T1000 (cell line): ENCODE results near the gene SLC23A2.
"Not testable (repeated sequence)": the region's sequence is repeated elsewhere in the genome, so short reads cannot be mapped to it uniquely, and the experiment has no call there.

ENCODE experiments used
- DNase-seq: peaks from one replicate; lab custom pipeline; 2025; ENCODE audit warnings: mixed read lengths; lab: John Stamatoyannopoulos, UW

Gene SLC23A2

GRCh38 chr20:4936392-4936850, 64.9 kb downstream of the SLC23A2 start:
- DNase-seq = no peak

- no peak for DNase-seq
These were observed 69.2 kb downstream of the SLC23A2 start for GRCh38 chr20:4932061-4932460.

DNA sequence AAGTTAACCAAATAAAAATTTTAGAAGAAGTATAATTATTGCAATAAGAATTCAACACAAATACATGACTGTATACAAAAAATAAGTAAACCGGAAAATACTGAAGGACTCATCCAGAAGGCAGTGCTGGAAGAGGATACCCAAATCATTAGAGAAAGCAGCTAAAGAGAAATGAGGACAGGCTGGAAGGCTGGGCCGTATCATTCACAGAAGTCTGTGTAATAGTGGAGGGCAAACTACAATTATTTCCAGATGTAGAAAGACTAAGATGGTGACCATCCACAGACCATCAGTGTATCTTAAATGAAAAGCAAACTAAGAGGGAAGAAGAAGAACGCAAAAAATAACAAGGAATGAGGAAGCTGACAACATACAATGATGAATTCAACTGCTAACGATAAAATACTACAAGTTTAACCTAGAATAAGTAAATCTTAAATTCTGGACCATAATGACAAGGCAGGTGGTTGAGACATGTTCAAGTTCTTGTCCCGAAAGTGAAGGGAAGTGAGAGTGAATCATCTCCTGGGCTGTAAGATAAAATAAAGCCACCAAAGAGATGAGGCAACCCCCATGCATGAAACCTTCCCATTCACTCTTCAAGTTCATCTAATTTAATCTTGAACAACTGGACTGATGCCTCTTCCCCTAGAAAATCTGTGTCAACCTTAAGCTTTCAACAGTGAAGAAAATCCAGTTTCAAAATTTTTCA, 71.5 kb downstream of the SLC23A2 start:
- DNase-seq = no peak

- no peak for DNase-seq
These were observed 74.7 kb downstream of the SLC23A2 start for GRCh38 chr20:4926531-4927156.

DNA sequence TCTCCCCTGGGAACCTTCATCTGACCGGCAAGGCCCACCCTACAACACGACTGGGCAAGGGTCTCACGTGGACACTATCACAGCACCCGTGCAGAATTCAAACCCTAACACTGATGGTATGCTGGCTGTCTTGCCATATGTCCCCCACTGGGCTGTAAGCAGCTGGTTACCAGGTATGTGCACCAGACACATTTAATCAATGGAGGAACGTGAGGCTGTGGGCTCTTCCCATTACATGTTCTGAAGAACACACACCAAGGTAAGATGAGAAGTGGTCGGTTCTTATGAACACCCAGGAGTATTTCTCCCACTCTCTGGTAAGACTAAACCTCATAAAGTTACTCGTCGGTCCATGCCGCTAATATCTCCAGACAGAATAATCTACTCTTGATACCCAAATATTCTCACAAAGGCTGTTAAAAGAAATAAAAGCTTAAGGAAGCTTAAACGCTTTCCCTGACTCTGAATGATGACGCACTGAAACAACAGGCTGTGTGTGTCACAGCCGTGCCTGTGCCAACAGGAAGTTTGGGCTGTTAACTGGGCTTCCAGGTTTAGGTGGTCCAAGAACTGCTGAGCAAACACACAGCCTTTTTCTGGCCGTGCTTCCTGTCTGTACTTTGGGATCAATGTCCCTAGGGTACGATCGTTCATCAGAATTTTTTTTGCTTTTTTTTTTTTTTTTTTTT, 75.3 kb downstream of the SLC23A2 start:
- no peak for DNase-seq

DNA sequence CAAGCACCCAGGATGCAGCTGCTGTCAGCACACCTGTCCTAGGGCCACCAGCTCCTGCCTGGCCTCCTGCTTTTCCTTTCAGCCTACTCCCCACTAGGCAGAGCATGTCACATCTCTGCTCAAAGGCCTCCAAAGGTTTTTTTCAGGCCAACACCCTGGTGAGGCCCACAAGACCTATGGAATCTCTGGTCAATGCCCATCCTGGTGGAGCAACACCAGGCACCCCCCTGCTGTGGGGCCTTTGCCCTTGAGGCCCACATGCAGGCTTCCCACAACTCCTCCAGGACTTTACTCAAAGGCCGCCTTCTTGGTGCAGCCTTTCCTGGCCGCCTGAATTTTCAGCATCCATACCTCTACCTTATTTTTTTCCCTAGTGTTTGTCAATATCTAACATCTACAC, 76.9 kb downstream of the SLC23A2 start:
- no peak for DNase-seq

- DNase-seq = no peak
These were observed 77.3 kb downstream of the SLC23A2 start for GRCh38 chr20:4924032-4924431.

DNA sequence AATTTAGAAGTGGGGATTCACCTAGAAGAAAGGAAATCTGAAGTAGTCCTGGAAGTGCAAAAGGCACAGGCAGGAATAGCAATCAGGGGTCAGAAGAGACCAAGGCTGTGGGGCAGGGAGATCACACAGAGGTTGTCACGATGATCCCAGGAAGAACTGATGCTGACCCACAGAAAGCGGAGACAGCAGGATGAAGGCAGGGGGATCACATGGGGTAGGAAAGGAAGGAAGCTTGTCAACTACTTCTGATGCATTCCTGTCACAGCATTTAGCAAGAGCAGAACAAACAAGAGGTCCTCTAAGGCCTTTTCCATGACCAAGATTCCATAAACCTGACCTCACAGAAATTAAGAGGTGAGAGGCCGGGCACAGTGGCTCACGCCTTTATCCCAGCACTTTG, 79.1 kb downstream of the SLC23A2 start:
- DNase-seq = no peak

- DNase-seq = not testable (repeated sequence)
These were observed 80.0 kb downstream of the SLC23A2 start for GRCh38 chr20:4921271-4921670.

- DNase-seq = no peak
These were observed 80.7 kb downstream of the SLC23A2 start for GRCh38 chr20:4920655-4921054.

DNA sequence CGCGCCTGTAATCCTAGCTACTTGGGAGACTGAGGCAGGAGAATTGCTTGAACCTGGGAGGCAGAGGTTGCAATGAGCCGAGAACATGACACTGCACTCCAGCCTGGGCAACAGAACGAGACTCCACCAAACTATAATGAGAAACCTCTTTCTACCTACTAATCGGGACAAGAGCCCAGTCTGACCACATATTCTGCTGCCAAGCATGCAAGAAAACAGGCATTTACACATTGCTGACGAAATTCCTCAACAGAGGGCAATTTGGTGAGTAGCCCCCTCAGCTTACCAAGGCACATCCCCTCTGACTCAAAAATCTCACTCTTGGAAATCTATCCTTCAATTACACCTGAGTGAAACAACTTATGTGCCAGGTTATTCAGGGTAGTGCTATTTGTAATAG, 81.2 kb downstream of the SLC23A2 start:
- DNase-seq = no peak

GRCh38 chr20:4919047-4919704, 82.1 kb downstream of the SLC23A2 start:
- no peak for DNase-seq

DNA sequence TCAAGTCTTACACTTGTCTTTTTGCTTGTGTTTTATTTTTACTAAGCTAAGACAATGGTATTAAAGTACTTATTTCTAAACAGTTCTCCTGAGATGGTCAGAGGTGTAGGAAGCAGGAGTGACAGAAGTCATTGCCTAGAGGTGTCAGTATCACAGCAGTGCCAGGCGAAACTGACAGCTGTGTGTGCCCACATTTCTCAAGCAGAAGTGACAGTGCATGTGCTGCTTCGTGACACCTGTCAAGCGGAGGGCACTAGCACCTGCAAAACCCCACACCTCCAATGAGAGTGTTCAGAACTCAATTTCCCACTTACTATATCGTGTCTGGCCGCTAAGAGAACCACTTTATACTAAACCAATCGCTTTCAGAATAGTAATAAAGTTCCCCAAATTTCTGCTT, 82.8 kb downstream of the SLC23A2 start:
- DNase-seq = no peak

DNA sequence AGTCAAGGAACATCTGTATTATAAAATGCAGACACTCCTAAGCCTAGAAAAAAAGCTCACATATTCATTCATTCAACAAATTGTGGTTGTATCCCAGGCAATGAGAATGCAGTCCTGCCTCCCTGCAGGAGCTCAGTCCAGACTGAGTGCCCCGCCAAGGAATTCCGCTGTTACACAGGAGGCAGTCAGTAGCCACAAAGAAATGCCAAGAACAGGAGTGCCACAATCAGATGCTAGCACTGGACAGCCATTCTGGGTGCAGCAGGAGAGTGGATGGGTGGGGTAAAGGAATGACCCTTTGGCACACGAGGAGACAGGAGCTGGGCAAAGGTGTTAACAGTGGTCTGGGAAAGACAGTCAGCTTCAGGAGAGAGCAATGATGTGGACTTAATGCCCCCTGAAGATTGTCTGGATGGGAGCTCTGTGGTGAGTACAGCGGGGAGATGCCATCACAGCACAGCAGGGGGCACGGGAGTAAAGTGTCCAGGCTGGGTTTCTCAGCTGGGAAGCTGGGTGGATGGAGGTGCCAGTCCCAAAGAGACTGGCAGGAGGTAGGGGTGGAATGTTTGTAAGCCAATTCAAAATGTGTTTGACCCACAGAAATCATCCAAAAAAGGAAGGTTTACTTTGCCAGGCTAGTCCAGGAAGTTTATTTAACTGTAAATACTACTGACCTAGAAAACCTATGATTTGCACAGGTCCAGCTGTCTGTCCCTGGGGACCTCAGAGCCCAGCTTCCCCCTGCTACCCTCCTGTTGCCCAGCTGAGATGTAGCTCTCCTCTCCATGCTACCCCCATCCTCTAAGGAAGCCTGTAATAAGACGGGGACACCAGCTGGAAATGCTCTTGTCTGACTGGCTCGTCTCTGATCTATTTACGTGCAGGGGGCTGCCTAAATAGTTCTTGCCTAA, 84.1 kb downstream of the SLC23A2 start:
- DNase-seq = no peak

DNA sequence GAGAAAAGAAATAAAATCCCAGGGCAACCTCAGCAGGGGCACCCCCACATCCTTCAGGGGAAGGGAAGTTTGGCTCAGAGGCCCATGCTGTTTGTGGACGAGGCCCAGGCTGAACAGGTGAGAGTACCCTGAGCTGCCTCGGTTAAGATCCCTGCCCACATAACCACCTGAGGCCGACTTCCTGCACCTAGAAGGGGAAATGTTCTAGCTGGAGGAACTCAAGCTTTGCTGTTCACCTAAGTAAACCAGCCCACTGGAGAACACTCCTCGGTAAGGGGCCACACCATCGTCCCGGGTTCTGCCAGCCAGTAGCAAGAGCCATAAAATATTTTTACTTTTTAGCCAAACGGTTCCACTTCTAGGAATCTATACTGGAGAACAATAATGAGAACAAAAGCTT, 88.2 kb downstream of the SLC23A2 start:
- DNase-seq = no peak

DNA sequence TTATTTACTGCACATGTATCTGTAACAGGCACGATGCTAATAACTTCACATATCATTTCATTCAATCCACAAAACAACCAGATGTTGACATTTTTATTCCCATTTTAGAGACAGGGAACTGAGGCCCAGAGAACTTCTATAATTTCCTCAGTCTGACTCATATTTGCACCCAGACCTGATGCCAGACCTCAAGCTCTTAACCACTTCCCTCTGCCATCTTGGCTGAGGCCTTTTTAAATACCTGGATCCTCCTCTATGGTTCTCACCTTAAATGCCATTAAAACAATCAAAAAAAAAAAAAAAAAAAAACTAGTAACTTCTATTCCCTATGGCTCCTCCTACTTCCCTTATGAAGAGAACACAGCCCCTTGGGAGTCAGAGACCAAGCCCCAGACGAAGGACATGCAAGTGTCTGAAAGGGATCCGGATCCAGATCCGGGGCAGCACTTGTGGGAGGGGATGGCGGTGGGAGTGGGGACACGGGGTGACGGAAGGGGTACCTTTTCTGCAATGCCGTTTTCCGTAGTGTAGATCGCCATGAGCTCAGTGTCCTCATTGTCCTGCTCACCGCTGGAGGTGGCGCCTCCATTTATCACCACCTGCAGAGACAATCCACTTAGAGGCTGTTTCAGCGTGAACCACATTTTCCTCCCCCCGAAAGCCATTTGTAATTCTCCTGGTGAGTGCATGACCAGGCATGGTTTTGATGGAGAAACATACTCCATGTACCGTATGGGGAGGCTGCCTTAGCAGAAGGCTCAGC, 88.7 kb downstream of the SLC23A2 start:
- no peak for DNase-seq

GRCh38 chr20:4910951-4911350, 90.4 kb downstream of the SLC23A2 start:
- no peak for DNase-seq

GRCh38 chr20:4905613-4906012, 95.7 kb downstream of the SLC23A2 start:
- no peak for DNase-seq

- no peak for DNase-seq
These were observed 96.1 kb downstream of the SLC23A2 start for GRCh38 chr20:4905195-4905594.

DNA sequence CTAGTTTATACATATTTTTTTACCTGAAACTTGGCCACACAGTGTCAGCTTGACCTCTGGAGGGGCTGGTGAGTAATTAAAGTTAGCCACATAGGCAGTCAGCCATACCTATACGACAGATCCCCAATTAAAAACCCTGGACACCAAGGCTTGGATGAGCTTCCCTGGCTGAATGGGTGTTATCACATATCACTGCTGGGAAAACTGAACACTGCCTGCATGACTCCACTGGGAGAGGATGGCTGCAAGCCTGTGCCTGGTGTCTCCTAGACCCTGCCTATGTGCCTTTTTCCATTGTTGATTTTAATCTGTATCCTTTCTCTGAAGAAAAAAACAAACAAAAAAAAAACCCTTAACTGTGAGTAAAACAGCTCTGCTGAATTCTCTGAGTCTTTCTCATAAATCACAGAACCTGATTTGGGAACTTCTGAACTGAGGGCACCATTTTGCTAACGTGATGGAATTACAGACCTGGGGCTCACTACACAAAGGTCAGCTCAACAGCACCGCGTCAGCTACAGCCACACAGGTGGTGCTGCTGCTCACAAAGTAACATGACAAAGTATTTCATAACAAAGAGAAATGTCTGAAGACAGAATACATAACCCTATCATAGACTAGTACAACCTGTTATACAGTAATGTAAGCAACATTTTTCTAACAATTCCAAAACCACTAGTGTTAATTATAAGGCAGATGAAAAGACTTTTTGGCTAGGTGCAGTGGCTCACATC, 97.0 kb downstream of the SLC23A2 start:
- no peak for DNase-seq
